Measurements from ENCODE around the gene GNAQ.

DNA sequence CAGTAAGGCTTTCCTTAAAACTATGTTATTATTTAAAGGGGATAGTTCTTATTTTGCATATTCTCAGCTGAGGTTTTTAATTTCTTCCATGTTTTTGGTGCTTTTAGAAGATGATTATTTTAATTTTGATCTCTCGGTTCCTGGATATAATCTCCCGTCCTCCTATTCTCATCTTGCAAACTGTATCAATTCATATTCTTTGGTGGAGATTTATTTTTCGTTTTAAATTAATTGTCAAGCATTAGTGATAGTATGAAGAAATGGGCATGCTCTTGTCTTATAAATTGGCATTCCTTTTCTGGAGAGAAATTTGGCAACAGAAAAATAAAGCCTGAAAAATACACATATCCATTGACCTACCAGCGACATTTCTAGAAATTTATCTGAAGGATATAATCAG is 15.5 kb upstream of the GNAQ start:
- TF ChIP-seq, protein P1, sequence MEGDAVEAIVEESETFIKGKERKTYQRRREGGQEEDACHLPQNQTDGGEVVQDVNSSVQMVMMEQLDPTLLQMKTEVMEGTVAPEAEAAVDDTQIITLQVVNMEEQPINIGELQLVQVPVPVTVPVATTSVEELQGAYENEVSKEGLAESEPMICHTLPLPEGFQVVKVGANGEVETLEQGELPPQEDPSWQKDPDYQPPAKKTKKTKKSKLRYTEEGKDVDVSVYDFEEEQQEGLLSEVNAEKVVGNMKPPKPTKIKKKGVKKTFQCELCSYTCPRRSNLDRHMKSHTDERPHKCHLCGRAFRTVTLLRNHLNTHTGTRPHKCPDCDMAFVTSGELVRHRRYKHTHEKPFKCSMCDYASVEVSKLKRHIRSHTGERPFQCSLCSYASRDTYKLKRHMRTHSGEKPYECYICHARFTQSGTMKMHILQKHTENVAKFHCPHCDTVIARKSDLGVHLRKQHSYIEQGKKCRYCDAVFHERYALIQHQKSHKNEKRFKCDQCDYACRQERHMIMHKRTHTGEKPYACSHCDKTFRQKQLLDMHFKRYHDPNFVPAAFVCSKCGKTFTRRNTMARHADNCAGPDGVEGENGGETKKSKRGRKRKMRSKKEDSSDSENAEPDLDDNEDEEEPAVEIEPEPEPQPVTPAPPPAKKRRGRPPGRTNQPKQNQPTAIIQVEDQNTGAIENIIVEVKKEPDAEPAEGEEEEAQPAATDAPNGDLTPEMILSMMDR (IDR thresholded peaks at IDR 0.05; ENCODE audit: low read depth, low read length, missing input control): no peak
- no peak for TF ChIP-seq YY1 (IDR thresholded peaks at IDR 0.05)
- no peak for TF ChIP-seq TAF1 (conservative IDR thresholded peaks at IDR 0.05)
